Sigmoid colon (tissue), 4 donors: ENCODE results near the gene GPC5.

Experiments used
- EP300 ChIP-seq, 4 donors: sonication (generic); formaldehyde crosslinking; IDR thresholded peaks; one replicate each; pipeline ENCODE4 v1.6.1; 2017; ENCODE audit warnings: antibody characterized with exemption in 4 of 4
- POLR2A ChIP-seq, 2 donors: fragments of 450-650 bp; IDR thresholded peaks; one replicate each; pipeline ENCODE4 v1.6.1; 2016; ENCODE audit warnings: antibody characterized with exemption in 2 of 2, mild to moderate bottlenecking in 2 of 2, moderate library complexity in 2 of 2
- POLR2AphosphoS5 ChIP-seq, 4 donors: sonication (generic); formaldehyde crosslinking; IDR thresholded peaks; one replicate each; pipeline ENCODE4 v1.6.1; 2017; ENCODE audit warnings: antibody characterized with exemption in 4 of 4
- TF ChIP-seq, protein P1 (sequence below), 4 experiments: fragments of 450-650 bp in 3 of 4; fragments of 200-600 bp in 1 of 4; IDR thresholded peaks; one replicate each; pipeline ENCODE4 v1.5.1; 2016 to 2019; ENCODE audit warnings: antibody characterized with exemption in 4 of 4, mild to moderate bottlenecking in 3 of 4, moderate library complexity in 2 of 4

DNA sequence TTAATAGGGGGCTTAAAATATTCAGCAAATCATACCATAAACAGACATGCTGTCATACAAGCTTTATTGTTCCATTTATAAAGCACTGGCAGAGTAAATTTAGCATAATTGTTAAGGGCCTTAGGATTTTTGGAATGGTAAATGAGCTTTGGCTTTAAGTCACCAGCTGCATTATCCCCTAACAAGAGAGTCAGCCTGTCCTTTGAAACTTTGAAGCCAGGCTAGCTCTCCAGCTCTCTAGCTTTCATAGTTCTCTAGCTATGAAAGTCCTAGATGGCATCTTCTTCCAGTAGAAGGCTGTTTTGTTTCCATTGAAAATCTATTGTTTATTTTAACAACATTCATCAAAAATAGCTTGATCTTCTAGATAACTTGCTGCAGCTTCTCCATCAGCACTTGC is 1407.3 kb downstream of the GPC5 start:
- TF ChIP-seq, protein P1, sequence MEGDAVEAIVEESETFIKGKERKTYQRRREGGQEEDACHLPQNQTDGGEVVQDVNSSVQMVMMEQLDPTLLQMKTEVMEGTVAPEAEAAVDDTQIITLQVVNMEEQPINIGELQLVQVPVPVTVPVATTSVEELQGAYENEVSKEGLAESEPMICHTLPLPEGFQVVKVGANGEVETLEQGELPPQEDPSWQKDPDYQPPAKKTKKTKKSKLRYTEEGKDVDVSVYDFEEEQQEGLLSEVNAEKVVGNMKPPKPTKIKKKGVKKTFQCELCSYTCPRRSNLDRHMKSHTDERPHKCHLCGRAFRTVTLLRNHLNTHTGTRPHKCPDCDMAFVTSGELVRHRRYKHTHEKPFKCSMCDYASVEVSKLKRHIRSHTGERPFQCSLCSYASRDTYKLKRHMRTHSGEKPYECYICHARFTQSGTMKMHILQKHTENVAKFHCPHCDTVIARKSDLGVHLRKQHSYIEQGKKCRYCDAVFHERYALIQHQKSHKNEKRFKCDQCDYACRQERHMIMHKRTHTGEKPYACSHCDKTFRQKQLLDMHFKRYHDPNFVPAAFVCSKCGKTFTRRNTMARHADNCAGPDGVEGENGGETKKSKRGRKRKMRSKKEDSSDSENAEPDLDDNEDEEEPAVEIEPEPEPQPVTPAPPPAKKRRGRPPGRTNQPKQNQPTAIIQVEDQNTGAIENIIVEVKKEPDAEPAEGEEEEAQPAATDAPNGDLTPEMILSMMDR (IDR thresholded peaks at IDR 0.05) = no peak
- TF ChIP-seq EP300 (IDR thresholded peaks at IDR 0.05) (no peak), POLR2A (IDR thresholded peaks at IDR 0.05) (no peak), POLR2AphosphoS5 (IDR thresholded peaks at IDR 0.05) (no peak)
